ENCODE results near the gene DACH1. TPM values are rescaled to one million over a fixed set of nuclear protein-coding genes. Genes with fewer than 3 reads are reported as not detected.

The DACH1 gene
- total RNA-seq, 1 donor from 2014 or later, result 110 TPM

- DNase-seq, result no peak
- no peaks in the 10 kb centered on the region for H3K36me3 Mint-ChIP-seq (ENCODE audit: unreplicated experiment)
- no peak overlapping the region for H3K4me3 Mint-ChIP-seq (ENCODE audit: unreplicated experiment)
- no peaks in the 10 kb centered on the region for H3K27me3 Mint-ChIP-seq (ENCODE audit: unreplicated experiment)
- TF ChIP-seq, protein P1, sequence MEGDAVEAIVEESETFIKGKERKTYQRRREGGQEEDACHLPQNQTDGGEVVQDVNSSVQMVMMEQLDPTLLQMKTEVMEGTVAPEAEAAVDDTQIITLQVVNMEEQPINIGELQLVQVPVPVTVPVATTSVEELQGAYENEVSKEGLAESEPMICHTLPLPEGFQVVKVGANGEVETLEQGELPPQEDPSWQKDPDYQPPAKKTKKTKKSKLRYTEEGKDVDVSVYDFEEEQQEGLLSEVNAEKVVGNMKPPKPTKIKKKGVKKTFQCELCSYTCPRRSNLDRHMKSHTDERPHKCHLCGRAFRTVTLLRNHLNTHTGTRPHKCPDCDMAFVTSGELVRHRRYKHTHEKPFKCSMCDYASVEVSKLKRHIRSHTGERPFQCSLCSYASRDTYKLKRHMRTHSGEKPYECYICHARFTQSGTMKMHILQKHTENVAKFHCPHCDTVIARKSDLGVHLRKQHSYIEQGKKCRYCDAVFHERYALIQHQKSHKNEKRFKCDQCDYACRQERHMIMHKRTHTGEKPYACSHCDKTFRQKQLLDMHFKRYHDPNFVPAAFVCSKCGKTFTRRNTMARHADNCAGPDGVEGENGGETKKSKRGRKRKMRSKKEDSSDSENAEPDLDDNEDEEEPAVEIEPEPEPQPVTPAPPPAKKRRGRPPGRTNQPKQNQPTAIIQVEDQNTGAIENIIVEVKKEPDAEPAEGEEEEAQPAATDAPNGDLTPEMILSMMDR (IDR thresholded peaks at IDR 0.05; ENCODE audit: partially characterized antibody, unreplicated experiment), result no peak
- peaks cover 21% of the 10 kb centered on the region for H3K4me1 Mint-ChIP-seq (ENCODE audit: low read depth, unreplicated experiment)
- no peak overlapping the region for H3K27ac Mint-ChIP-seq (ENCODE audit: unreplicated experiment)
- no peaks in the 10 kb centered on the region for H3K9me3 Mint-ChIP-seq (ENCODE audit: unreplicated experiment)
Measured at GRCh38 chr13:71499944-71500514, 367.0 kb downstream of the DACH1 start.

DNA sequence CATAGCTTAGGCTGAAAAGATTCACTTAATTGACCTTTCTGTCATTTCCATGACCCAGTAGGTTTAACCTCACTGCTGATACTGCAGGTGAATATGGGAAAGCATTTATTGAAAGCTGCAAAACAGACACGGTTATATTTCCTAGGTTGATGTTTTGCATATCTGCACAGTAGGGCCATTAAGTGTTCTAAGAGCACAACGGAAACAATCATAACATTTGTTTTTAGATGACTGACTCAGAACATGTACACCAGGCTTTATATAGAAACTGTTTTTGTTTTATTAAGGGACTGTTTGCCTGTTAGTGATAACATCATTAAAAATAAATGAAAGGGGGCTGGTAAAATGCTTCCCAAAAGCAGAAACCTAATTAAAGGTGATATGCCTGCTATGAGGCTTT, 367.8 kb downstream of the DACH1 start:
- H3K27me3 Mint-ChIP-seq (ENCODE audit: unreplicated experiment), result no peaks in the 10 kb centered on the region
- TF ChIP-seq, protein P1 (IDR thresholded peaks at IDR 0.05; ENCODE audit: partially characterized antibody, unreplicated experiment), result no peak
- no peaks in the 10 kb centered on the region for H3K9me3 Mint-ChIP-seq (ENCODE audit: unreplicated experiment)
- H3K27ac Mint-ChIP-seq (ENCODE audit: unreplicated experiment), result no peak overlapping the region
- no peaks in the 10 kb centered on the region for H3K36me3 Mint-ChIP-seq (ENCODE audit: unreplicated experiment)
- H3K4me3 Mint-ChIP-seq (ENCODE audit: unreplicated experiment), result no peak overlapping the region
- no peak for DNase-seq
- peaks cover 21% of the 10 kb centered on the region for H3K4me1 Mint-ChIP-seq (ENCODE audit: low read depth, unreplicated experiment)

- H3K27me3 Mint-ChIP-seq (ENCODE audit: unreplicated experiment), result peaks cover 2% of the 10 kb centered on the region
- no peak overlapping the region for H3K4me3 Mint-ChIP-seq (ENCODE audit: unreplicated experiment)
- DNase-seq, result no peak
- H3K9me3 Mint-ChIP-seq (ENCODE audit: unreplicated experiment), result peaks cover 3% of the 10 kb centered on the region
- H3K27ac Mint-ChIP-seq (ENCODE audit: unreplicated experiment), result no peak overlapping the region
- no peaks in the 10 kb centered on the region for H3K36me3 Mint-ChIP-seq (ENCODE audit: unreplicated experiment)
- H3K4me1 Mint-ChIP-seq (ENCODE audit: low read depth, unreplicated experiment), result peaks cover 10% of the 10 kb centered on the region
- TF ChIP-seq, protein P1 (IDR thresholded peaks at IDR 0.05; ENCODE audit: partially characterized antibody, unreplicated experiment), result no peak
Measured at GRCh38 chr13:71493189-71493588, 373.8 kb downstream of the DACH1 start.

- peaks cover 3% of the 10 kb centered on the region for H3K9me3 Mint-ChIP-seq (ENCODE audit: unreplicated experiment)
- TF ChIP-seq, protein P1 (IDR thresholded peaks at IDR 0.05; ENCODE audit: partially characterized antibody, unreplicated experiment), result no peak
- no peak for DNase-seq
Measured at GRCh38 chr13:71492346-71492871, 374.6 kb downstream of the DACH1 start.

GRCh38 chr13:71491010-71491409, 376.0 kb downstream of the DACH1 start:
- no peak for DNase-seq
- Mint-ChIP-seq H3K36me3 (ENCODE audit: unreplicated experiment) (no peaks in the 10 kb centered on the region), H3K9me3 (ENCODE audit: unreplicated experiment) (peaks cover 3% of the 10 kb centered on the region), H3K27ac (ENCODE audit: unreplicated experiment) (no peak overlapping the region), H3K4me3 (ENCODE audit: unreplicated experiment) (no peak overlapping the region), H3K27me3 (ENCODE audit: unreplicated experiment) (peaks cover 2% of the 10 kb centered on the region), H3K4me1 (ENCODE audit: low read depth, unreplicated experiment) (peaks cover 10% of the 10 kb centered on the region)
- TF ChIP-seq, protein P1 (IDR thresholded peaks at IDR 0.05; ENCODE audit: partially characterized antibody, unreplicated experiment), result no peak

More at GRCh38 chr13:71492346-71492871, 374.6 kb downstream of the DACH1 start:
- H3K27ac Mint-ChIP-seq (ENCODE audit: unreplicated experiment), result peak overlapping the region; percentile 55
- H3K4me1 Mint-ChIP-seq (ENCODE audit: low read depth, unreplicated experiment), result peaks cover 10% of the 10 kb centered on the region
- peaks cover 2% of the 10 kb centered on the region for H3K27me3 Mint-ChIP-seq (ENCODE audit: unreplicated experiment)
- H3K4me3 Mint-ChIP-seq (ENCODE audit: unreplicated experiment), result no peak overlapping the region
- no peaks in the 10 kb centered on the region for H3K36me3 Mint-ChIP-seq (ENCODE audit: unreplicated experiment)
